ENCODE results near the gene EYS. TPM values are rescaled to one million over a fixed set of nuclear protein-coding genes. Genes with fewer than 3 reads are reported as not detected.

EYS gene
- total RNA-seq, 1 donor from 2014 or later, result 17.3 TPM

DNA sequence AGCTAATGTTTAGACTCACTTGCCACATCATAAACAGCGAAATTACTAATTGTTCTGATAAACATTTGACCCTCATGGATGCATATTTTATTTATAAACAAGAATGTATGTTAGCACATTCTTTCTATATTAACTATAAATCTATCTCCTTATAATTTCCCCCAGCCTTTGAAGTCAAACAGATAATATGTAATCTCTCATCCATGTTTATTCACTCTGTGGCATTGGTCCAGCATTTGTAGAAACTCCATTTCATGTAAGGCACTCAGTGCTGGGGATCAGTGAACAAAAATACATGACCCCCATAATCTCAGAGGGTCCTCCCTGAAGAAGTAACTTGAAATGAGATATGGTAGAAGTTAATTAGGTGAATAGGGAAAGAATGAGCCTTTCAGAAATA is 856.9 kb downstream of the EYS start:
- DNase-seq (ENCODE audit: low spot score), result no peak

DNA sequence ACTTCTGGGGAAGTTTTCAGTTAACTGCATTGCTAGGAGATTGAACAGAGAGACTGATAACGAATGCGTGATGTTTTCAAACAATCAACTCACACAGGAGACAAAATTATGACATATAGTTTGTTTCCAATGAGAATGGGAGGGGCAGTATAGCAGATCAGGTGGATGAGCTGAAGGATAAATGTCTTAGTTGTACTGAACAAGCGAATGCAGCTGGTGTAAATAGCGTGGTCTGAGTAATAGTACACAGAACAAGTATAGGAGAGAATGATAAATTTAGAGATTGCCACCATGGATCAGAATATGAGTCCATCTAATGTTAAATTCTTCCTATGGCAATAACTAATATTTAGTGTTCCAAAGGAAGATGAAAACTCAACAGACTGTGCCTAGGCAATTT is 858.6 kb downstream of the EYS start:
- no peak for DNase-seq (ENCODE audit: low spot score)

DNA sequence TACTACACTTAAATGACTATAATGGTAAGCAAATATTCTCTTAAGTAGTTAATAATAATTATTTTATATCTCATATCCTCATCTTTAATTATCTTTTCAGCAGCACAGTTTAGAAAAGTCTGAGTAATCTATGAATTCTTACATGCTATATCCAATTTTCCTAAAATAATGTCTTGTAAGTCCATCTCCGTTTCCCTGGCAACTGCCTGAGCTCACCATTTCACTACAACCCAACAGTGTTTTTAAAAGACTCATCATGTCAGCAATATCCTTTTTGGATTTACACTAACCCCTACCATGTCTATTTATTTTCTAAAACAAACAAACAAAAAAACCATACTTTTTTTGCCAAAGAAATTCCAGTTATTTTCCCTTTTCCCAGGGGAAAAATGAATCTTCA is 859.6 kb downstream of the EYS start:
- DNase-seq (ENCODE audit: low spot score), result no peak

DNA sequence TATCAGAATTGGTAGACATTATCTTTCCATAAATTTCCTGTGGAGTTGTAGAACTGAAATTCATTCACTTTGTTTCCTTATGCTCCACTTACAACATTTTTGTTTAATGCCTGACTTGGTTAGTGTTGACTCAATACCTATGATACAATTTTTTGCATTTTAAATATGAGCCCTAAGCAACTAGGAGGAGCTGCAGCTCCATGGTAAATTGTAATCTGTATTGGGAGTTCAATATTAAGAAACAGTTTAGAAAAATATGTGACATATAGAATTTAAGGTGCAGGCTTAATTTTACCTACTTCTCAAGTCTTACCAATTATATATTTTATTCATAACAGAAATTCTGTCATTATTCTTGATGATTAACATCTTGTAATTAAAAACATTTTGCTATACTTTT is 868.3 kb downstream of the EYS start:
- peak; percentile 3 for DNase-seq (ENCODE audit: low spot score)

DNA sequence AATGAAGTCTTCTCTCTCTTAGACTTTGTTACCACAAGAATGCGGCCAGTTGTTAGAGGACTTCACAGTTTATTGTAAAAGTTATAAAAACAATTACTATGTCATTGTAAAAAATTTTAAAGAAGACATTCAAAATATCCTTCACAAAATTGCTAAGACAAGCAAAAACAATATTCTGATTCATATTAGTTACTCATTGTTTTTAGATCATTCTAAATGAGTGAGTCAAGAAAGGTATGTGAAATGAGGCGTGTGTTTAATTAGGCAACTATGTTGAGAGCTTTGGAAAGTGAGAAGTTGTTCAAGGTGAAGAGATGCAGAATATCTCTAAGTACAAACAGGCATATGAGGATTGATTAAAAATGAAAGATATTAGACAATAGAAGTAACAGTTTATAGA is 875.3 kb downstream of the EYS start:
- DNase-seq (ENCODE audit: low spot score), result no peak

DNA sequence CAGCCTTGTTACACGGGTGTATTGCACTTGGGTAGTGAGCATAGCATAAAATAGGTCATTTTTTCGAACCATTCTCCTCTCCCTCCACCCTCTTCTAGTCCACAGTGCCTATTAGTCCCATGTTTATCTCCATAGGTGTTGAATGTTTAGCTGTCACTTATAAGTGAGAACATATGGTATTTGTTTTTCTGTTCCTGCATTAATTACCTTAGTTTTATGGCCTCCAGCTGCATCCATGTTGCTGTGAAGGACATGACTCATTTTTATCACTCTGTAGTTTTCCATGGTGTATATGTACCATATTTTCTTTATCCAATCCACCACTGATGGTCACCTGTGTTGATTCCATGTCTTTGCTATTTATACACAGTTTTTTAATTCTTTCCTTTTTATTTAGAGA is 889.5 kb downstream of the EYS start:
- DNase-seq (ENCODE audit: low spot score), result no peak

DNA sequence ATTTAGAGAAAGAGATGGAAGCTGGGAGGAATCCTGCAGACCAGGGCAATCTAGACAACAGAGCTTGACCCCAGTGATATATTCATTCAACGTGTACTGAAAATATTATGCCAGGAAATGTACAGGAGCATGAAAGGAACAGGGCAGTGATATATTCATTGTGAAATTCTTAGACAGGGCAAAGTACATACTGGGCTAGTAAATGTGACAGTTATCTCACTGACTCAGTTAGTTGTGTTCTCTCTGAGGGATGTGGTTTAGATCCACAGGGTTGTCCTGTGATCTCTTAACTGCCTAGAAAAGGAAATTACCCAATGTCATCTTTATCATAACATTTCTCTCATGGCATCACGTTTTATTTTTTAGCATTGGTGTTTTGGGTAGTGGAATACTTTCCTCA is 891.3 kb downstream of the EYS start:
- DNase-seq (ENCODE audit: low spot score), result no peak

DNA sequence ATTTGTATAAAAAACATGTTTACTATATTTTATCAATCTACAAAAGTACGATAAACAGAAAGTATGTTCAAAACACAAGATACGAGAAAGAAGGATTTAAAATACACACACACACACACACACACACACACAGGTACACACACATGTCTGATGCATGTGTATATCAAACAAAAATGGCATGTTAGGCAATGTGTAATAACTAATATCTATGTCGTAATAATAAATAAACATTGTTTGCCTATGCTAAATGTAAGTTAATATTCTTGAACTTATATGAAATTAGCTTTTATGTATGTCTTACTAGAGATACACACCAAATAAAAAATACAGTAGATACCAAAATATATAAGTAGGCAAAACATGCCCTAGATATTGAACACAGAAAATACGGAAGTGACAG is 894.9 kb downstream of the EYS start:
- no peak for DNase-seq (ENCODE audit: low spot score)

DNA sequence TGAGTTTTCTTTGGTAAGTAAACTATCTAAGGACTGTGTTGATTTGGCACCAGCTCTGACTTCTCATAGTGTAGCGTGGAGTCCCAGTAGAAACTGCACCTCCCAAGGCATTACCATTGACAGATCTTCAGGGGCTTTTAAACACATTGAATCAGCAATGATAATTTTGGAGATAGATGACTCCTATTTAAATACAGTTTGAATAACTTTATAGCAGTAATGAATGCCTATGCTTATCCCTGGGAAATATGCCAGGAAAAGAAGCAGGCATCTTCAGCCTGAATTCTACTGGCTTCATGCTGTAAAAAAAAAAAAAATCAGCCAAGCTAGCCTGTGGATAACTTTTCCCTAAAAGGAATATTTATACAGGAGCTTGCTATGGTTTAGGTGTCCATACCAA is 895.9 kb downstream of the EYS start:
- DNase-seq (ENCODE audit: low spot score), result peak; percentile 59

DNA sequence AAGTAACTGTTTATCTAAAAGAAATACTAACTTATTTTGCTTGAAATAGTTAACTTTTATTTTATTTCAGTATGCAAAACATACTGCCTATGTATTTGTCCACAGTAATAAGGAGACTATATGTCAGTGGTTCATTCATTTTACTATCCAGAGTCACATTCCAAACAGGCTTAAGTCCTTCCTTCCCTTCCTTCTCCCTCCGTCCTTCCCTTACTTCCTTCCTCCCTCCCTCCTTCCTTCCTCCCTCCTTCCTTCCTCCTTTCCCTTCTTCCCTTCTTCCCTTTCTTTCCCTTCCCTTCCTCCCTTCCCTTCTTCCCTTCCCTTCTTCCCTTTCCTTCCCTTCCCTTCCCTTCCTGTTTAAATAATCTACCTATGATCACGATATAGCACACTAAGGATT is 899.2 kb downstream of the EYS start:
- DNase-seq (ENCODE audit: low spot score), result no peak

DNA sequence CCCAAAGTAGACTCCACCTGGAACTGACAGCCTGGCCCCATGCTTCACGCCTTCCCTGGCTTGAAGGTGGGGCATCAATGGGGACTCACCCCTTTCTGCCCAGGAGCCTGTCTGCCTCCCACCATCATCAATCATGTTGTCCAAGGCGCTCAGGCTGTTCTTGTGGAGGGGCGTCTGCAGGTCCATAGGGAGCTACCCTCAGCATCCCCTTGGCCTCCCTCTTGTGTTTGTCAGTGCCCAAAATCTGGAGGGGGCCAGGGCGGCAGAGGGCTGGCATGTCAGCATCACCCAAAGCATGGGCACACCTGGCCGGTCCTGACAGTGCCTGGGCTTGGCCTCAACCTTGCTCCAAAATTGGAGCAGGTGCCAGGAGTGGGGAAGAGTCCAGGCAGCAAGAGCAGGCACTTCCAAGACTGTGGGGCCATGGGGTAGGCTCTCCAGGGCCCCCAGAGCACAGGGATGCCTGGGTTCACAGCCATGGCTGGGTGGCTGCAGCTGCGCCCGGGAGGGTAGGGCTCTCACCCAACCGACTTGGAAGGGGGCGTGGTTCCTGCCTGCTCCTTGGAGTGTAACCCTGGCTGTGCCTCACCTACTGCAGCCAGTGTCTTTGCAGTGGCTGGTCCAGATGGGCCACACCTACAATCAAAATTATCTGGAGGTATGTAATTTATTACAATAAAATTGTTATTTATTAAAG is 903.4 kb downstream of the EYS start:
- no peak for DNase-seq (ENCODE audit: low spot score)

DNA sequence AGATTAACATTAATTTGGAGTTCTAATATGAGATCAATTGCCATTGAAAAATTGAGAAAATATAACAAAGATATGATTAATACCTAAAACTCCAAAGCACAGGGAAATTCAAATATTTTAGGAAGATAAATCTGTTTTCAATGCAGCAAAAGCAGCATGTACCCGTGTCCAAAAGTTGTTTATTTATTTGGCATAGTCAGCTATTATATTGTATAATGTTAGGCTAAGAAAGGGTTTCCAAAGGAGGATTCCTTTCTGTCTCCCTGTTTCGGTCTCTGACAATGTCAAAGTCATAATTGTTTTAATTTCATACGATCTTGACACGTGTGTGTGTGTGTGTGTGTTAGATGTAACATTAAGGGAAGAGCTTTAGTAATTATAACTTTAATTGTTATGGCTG is 914.5 kb downstream of the EYS start:
- no peak for DNase-seq (ENCODE audit: low spot score)

DNA sequence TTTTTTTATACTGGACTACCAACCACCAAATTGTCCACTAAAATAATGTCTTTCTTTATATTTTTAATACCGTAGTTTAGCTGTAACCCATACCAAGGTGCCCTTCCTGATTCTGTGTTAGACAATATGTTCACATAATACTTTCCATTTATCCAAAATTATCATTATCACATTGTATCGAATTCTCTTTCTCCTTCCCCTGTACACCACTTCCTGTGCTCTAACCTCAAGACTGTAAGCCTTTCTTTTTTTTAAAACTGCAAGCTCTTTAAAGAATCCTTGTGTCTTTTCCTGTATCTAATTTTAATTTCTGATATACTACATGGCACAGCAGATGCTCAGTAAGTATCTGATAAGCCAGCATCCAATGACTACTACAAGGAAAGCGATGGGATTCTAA is 917.5 kb downstream of the EYS start:
- DNase-seq (ENCODE audit: low spot score), result no peak

DNA sequence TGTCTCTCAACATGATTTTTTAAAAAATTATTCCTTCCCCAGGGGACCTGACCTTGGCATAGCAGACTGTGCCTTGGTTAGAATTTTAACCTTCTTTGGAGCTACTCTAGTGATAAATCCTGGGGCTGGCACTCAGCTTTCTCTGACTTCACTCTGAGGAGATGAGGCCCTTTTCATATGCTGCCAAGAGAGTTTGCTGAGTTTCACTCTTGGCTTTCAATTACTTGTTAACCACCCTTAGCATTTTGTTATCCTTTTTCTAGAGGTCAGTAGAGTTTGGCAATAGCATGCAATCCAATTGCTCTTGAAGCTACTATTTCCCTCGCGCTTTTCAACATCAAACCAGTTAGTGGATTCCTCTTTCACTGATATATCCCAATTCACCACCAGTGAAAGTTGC is 920.3 kb downstream of the EYS start:
- no peak for DNase-seq (ENCODE audit: low spot score)

DNA sequence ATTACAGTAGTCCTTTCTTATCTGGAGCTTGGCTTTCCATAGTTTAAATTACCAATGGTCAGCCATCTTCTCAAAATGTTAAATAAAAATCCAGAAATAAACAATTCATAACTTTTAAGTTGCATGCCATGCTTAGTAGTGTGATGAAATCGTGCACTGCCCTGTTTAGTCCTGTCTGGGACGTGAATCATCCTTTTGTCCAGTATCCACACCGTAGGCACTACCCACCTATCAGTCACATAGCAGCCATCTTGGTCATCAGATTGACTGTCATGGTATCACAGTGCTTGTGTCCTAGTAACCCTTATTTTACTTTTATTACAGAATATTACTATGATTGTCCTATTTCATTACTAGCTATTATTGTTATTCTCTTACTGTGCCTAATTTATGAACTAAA is 924.1 kb downstream of the EYS start:
- no peak for DNase-seq (ENCODE audit: low spot score)

DNA sequence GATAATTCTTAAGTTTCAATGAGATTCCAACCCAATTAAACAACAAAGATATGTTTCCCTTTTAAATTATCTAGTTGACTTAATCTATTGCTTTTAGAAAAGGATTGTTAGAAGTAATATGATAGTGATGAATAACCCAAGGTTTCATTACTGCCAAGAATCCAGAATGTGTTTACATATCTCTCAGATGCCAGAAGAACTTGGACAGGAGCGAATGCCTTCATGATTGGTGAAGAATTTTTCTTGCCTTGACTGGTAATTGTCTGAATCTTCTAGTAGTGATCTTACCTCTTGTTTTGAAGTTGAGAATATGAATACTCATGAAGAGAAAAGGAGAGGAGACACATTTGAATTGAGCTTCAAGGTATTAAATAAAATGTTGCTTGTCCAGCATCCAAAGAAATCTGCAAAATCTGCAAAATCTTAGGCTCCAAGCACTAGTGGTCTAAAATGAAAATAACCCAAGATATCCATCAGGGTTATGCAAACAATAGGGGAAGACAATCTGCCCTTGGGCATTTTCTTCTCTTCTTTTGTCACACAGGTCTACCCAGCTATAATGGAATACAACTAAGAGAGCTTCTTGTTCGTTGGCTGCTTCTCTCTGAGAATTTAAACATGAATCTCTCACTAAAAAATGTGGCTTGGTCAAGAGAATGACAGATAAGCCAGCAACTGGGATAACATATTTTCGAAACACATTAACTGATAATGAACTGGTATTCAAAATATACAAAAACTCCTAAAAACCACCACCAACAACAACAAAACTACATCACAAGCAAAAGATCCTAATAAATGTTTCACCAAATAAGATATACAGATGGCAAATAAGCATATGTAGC is 928.9 kb downstream of the EYS start:
- no peak for DNase-seq (ENCODE audit: low spot score)

DNA sequence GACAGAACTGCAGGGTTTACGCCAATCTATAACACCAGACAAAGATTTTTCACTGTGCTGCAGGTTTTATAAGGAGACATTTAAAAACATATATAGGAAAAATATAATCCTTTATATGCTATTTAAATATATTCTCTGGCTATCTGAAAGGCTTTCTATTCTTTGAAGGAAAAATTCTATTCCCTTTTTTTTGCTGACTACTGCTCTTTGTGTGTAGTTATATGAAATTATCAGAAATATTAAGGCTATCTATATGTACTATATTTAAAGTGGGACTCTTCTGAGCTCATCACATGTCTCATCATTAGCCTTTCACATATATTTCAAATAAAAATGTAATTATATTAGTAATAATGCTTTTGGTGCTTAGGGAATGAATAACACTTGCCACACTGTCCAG is 930.7 kb downstream of the EYS start:
- DNase-seq (ENCODE audit: low spot score), result no peak

DNA sequence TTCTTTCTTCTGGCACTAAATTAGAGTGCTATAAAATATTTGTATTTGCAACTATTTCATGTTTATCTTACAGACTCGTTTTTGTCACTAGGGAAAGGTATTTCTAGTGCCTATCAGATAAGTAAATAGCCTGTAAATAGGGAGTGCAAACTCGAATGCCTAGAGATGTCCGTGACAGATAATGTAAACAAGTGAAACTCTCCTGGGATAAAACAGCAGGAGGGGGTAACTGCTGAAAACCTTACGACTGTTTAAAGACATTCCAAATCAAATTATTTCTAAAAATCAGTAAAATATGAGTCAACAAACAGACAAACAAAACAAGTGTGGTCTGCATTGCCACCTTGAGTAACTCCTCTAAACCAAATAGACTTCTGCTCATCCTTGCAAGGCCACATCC is 932.1 kb downstream of the EYS start:
- no peak for DNase-seq (ENCODE audit: low spot score)

DNA sequence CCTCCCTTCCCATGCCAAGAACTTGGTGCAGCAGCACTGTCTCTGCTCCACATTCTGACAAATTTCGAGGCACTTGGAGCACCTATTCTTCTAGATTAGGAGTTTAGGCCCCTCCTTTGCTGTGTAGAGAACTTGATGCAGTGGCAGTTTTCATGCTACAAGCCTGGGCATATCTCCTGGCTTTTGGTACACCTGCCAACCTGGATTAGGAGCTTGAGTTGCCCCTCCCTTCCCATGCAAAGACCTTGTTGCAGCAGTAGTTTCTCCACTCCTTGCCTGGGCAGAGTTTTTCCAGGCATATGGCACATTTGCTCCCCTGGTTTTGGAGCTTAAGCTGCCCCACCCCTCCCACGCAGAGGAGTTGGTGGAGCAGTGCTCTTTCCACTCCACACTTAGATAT is 956.1 kb downstream of the EYS start:
- no peak for DNase-seq (ENCODE audit: low spot score)

DNA sequence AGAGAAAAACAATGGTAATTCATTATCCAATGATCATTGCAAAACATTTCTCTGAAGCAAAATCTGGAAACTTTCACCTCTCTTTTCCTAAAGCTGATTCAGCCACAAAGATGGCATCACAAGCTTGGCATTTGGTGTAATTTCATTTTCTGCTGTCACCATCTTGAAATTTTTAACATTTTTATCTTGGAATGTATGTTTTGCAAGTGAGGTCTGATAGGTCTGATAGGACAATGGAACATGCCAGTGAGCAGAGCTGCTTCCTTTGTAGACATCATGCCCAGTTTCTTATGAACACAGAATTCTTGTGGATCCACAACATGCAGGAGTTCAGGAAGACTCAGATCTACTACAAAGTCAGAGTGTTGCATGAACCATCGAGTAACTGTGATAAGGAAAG is 969.6 kb downstream of the EYS start:
- DNase-seq (ENCODE audit: low spot score), result no peak

DNA sequence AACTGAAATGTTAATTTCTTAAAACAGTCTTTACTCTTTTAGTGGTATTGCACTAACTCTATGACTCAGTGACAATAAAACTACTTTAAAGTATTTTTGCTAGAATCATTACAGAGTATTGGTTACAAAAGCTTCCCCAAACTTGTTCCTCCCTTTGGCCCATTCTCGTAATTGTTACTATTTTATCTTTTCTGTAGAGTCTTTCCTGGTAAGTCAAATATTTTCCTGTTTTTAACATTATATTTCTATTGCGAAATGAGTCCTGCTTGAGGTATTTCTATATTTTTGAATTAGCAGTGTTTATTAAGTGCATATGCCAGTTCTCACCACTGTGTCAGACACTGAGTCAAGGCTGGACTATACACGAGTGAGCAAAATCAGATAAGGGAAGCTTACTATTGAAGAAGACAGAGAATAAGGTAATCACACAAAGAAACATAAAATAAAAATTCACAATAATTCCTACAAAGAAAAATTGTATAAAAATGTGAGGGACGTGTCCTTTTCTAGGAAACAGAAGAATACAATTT is 970.5 kb downstream of the EYS start:
- no peak for DNase-seq (ENCODE audit: low spot score)

DNA sequence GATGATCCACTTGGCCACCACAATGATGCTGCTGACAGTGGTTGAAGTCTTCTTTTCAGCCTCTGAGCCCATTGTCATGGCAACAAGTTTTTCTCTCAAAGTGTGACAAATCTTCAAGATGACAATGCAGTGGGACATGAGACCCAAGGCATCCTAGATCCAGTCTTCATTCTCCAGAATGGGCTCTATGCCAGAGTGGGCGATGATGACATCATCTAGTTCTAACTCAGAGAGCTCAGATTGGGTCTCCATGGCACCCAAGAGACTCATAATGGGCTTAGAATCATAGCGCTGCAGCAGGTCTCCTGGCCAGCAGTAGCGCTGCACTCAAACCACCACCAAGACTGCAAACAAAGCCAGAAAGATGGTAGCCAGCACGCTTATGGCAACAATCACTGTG is 973.6 kb downstream of the EYS start:
- no peak for DNase-seq (ENCODE audit: low spot score)

DNA sequence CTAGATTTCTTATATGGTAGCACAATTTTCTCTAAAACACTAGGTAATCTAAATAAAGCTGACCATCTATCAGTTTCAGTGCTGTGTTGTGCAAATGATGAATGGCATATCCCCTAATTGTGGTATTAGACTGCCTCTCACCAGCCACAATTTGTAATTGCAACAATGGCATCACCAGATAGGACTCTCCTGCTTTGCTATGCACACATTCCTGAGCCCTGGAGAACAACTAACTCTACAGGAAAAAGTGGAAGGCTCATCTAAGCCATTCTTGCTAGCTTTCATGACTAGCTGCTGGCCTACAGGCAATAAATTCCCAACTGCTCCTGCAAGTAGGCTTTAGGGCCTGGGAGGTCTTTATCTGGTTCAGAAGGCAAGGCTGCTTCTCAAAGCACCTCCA is 974.1 kb downstream of the EYS start:
- no peak for DNase-seq (ENCODE audit: low spot score)
